Thymus (tissue), 11 donors: ENCODE measurements around the gene SLC29A1. TPM values are rescaled to one million over a fixed set of nuclear protein-coding genes. Genes with fewer than 3 reads are reported as not detected.

Source experiments
- DNase-seq, 9 donors: peaks; one replicate each; pipeline ENCODE4 v3.0.0-alpha.2; 2013; ENCODE audit warnings: low spot score in 9 of 9, low read depth in 6 of 9, missing footprints in 1 of 9
- H3K27ac ChIP-seq, 2 donors: one replicate each; pipeline ENCODE4 v1.5.1; 2013; ENCODE audit warnings: control low read depth in 1 of 2, low read depth in 1 of 2, low read length in 1 of 2, mild to moderate bottlenecking in 1 of 2, moderate library complexity in 1 of 2
- H3K27me3 ChIP-seq, 2 donors: one replicate each; pipeline ENCODE4 v1.5.1; 2013; ENCODE audit warnings: low read length in 1 of 2; ENCODE audit not compliant: control insufficient read depth in 2 of 2, insufficient read depth in 1 of 2
- H3K36me3 ChIP-seq, 2 donors: one replicate each; pipeline ENCODE4 v1.5.1; 2013; ENCODE audit warnings: low read length in 1 of 2, mild to moderate bottlenecking in 1 of 2, moderate library complexity in 1 of 2; ENCODE audit not compliant: control insufficient read depth in 2 of 2, insufficient read depth in 2 of 2
- H3K4me1 ChIP-seq, 2 donors: one replicate each; pipeline ENCODE4 v1.5.1; 2013; ENCODE audit warnings: low read length in 2 of 2; ENCODE audit not compliant: control insufficient read depth in 2 of 2, insufficient read depth in 2 of 2
- H3K4me3 ChIP-seq, 2 donors: one replicate each; pipeline ENCODE4 v1.5.1; 2013; ENCODE audit warnings: low read length in 2 of 2, control low read depth in 1 of 2, mild to moderate bottlenecking in 1 of 2
- H3K9me3 ChIP-seq, 2 donors: one replicate each; pipeline ENCODE4 v1.5.1; 2013; ENCODE audit warnings: low read length in 1 of 2, mild to moderate bottlenecking in 1 of 2; ENCODE audit not compliant: control insufficient read depth in 2 of 2, insufficient read depth in 1 of 2
- WGBS: extraction: QIAGEN DNeasy Blood & Tissue Kit; methylation state at CpG from one replicate; pipeline ENCODE4 v1.1.7; 2013; 5-methylcytosine and 5-hydroxymethylcytosine counted together
- polyA plus RNA-seq: library from polyadenylated mRNA; stranded (reverse); fragments of 200-250 nt; gene quantifications from one replicate; pipeline ENCODE4 v1.2.3, GENCODE V29; 2013
- total RNA-seq: library from RNA; stranded (reverse); fragments of 120-200 nt; gene quantifications from one replicate; pipeline ENCODE4 v1.2.4, GENCODE V29; 2013
- donor health status: healthy.

SLC29A1 gene
- total and polyA plus RNA-seq, 2 donors: 17.9 to 69.0 TPM

DNA sequence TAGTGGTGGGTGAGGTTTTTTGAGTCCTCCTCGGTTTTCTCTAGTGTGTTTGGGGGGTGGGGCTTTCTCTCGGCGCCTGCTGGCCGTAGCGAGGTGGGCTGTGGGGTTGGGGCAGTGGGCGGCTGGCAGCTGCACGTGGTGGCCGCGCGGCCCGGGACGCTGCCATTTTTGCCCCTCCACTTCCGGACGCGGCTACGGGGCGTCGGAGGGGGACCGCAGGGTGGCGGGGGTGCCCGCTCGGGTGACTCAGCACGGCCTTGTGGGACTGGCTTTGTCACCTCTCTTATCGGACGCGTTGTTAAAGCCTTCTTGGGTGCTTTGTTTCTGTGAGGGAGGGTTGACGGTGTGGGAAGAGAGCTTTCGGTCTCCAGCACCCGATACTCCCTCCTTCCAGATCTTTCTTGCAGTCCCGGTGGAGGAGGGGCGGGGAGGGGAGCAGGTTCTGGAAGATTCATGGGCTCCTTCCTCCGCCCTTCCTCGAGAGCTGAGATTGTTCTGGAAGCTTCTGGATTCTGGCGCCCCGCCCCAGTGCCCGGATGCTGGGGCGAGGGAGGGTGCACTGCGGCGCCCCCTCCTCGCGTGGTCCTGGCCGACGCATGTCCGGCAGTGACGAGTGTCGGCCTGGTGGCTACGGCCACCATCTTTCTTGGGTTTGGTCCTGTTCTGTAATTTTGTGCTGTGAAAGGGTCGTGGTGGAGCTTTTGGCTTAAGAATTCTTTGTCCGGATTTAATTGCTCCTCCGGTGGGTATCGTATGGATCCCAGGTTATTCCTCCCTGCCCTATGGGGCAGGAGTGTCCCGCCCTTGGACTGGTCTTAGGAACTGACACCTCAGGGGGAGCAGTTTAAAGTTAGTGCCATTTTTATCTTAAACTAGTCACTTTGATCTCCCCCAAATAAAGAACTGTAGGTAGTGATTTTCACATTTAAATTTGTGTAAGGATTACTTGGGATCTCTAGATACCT is 24.2 kb downstream of the SLC29A1 start:
- Histone ChIP-seq H3K4me3 (peak overlapping the region; percentile 74 to 75), H3K27ac (peak overlapping the region; percentile 88 to 97), H3K9me3 (no peaks in the 10 kb centered on the region), H3K27me3 (no peaks in the 10 kb centered on the region), H3K36me3 (peaks cover 33 to 45% of the 10 kb centered on the region in 2 donors), H3K4me1 (peaks cover 16 to 23% of the 10 kb centered on the region in 2 donors)
- under 1% methylated on average over 52 of the region's 52 CpGs for WGBS
- DNase-seq: peak in 7 of 9 donors; percentile 71 to 89 (median 79)

DNA sequence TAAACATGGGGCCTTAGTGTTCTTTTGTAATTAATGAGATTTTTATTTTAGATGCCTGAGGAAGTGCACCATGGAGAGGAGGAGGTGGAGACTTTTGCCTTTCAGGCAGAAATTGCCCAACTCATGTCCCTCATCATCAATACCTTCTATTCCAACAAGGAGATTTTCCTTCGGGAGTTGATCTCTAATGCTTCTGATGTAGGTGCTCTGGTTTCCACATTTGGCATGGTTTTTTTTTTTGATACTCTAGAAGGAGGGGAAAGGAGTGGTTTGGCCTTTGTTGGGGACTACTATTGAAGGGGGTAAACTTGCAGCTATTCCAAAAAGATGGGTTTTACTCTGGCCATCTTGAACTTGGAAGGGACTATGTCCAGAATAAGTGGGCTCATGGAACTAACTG is 25.2 kb downstream of the SLC29A1 start:
- DNase-seq: no peak
- Histone ChIP-seq H3K4me1 (peaks cover 16 to 23% of the 10 kb centered on the region in 2 donors), H3K36me3 (peaks cover 43 to 54% of the 10 kb centered on the region in 2 donors), H3K27me3 (no peaks in the 10 kb centered on the region), H3K4me3 (peak overlapping the region; percentile 74 to 75), H3K27ac (peak overlapping the region in 1 of 2 donors; percentile 97), H3K9me3 (no peaks in the 10 kb centered on the region)
- WGBS: 57% methylated on average over 1 of the region's 1 CpG

DNA sequence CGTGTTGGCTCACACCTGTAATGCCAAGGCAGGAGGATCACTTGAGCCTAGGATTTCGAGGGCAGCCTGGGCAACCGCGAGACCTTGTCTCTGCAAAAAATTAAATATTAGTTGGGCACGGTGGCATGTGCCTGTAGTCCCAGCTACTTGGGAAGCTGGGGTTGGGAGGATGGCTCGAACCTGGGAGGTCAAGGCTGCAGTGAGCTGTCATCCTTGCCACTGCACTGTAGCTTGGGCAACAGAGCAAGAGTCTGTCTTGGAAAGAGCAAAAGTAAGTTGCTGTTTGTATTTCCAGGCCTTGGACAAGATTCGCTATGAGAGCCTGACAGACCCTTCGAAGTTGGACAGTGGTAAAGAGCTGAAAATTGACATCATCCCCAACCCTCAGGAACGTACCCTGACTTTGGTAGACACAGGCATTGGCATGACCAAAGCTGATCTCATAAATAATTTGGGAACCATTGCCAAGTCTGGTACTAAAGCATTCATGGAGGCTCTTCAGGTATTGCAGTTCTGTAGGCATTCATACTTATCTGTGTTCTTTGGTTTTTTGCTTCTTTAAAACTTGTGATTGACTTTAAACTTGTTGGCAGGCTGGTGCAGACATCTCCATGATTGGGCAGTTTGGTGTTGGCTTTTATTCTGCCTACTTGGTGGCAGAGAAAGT is 25.8 kb downstream of the SLC29A1 start:
- no peak overlapping the region for H3K4me3 ChIP-seq
- WGBS: 93% methylated on average over 9 of the region's 9 CpGs
- peaks cover 16 to 25% of the 10 kb centered on the region in 2 donors for H3K4me1 ChIP-seq
- H3K9me3 ChIP-seq: no peaks in the 10 kb centered on the region
- H3K27ac ChIP-seq: no peak overlapping the region
- no peaks in the 10 kb centered on the region for H3K27me3 ChIP-seq
- H3K36me3 ChIP-seq: peaks cover 49 to 61% of the 10 kb centered on the region in 2 donors
- DNase-seq: no peak

DNA sequence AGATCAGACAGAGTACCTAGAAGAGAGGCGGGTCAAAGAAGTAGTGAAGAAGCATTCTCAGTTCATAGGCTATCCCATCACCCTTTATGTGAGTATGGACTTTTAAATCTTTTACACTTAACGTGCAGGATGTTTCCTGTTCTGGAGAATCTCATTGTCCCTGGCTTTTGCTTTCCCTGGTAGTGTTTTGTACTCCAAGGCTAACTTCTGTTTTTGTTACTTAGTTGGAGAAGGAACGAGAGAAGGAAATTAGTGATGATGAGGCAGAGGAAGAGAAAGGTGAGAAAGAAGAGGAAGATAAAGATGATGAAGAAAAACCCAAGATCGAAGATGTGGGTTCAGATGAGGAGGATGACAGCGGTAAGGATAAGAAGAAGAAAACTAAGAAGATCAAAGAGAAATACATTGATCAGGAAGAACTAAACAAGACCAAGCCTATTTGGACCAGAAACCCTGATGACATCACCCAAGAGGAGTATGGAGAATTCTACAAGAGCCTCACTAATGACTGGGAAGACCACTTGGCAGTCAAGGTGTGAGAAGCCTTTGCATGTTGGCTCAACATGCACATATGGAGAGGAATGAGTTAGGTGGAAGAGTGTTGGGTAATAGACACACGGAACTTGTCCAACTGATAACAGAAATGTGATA is 26.8 kb downstream of the SLC29A1 start:
- no peak for DNase-seq
- 94% methylated on average over 6 of the region's 6 CpGs for whole genome bisulfite sequencing

DNA sequence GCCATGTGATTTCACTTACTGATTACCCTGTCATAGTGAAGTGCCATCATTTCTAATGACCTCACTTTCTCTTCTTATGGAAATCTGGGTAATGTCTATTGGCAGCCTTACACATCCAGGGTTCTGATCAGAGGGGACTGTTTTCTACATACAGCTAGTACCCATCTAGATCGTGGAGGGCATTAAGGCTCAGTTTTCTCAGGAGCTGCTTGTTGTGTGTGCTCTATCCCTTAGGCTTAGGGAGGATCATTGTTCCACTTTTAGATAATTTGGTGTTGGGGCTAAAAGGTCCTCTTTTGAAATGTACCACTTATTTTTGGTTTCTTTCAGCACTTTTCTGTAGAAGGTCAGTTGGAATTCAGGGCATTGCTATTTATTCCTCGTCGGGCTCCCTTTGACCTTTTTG is 27.3 kb downstream of the SLC29A1 start:
- no peaks in the 10 kb centered on the region for H3K9me3 ChIP-seq
- peaks cover 14 to 32% of the 10 kb centered on the region in 2 donors for H3K4me1 ChIP-seq
- H3K36me3 ChIP-seq: peaks cover 61 to 74% of the 10 kb centered on the region in 2 donors
- no peaks in the 10 kb centered on the region for H3K27me3 ChIP-seq
- DNase-seq: no peak
- no peak overlapping the region for H3K4me3 ChIP-seq
- no peak overlapping the region for H3K27ac ChIP-seq
- 98% methylated on average over 3 of the region's 3 CpGs for WGBS

More for the DNA sequence above, 26.8 kb downstream of the SLC29A1 start:
- H3K4me3 ChIP-seq: no peak overlapping the region
- H3K9me3 ChIP-seq: no peaks in the 10 kb centered on the region
- H3K4me1 ChIP-seq: peaks cover 16 to 31% of the 10 kb centered on the region in 2 donors
- H3K27ac ChIP-seq: no peak overlapping the region
- H3K36me3 ChIP-seq: peaks cover 59 to 71% of the 10 kb centered on the region in 2 donors
- no peaks in the 10 kb centered on the region for H3K27me3 ChIP-seq

DNA sequence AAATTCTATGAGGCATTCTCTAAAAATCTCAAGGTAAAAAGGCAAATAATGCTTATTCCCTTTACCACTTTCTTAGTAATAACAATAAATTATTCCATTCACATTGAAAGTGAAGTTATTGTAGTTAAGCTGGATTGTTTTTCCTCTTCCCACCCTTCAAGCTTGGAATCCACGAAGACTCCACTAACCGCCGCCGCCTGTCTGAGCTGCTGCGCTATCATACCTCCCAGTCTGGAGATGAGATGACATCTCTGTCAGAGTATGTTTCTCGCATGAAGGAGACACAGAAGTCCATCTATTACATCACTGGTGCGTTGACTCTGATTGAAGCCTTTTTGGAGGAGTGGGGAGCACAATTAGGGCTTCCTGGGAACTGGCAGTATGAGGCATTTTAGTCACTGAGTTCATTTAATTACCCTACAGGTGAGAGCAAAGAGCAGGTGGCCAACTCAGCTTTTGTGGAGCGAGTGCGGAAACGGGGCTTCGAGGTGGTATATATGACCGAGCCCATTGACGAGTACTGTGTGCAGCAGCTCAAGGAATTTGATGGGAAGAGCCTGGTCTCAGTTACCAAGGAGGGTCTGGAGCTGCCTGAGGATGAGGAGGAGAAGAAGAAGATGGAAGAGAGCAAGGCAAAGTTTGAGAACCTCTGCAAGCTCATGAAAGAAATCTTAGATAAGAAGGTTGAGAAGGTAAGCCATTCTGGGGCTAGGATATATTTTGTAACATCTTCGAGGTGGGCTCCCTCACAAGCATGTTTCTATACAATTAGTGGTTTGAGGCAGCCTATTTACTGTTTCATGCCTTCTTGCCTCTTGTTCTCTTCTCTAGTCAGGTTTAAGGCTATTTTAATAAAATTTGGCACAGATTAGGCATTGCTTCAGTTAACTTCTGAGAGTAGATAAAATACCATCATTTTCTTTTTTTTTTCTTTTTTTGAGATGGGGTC is 28.5 kb downstream of the SLC29A1 start:
- Histone ChIP-seq H3K27me3 (no peaks in the 10 kb centered on the region), H3K36me3 (peaks cover 61 to 74% of the 10 kb centered on the region in 2 donors), H3K4me3 (no peak overlapping the region), H3K9me3 (no peaks in the 10 kb centered on the region), H3K4me1 (peaks cover 16 to 39% of the 10 kb centered on the region in 2 donors), H3K27ac (no peak overlapping the region)
- DNase-seq: no peak
- WGBS: 96% methylated on average over 14 of the region's 14 CpGs

DNA sequence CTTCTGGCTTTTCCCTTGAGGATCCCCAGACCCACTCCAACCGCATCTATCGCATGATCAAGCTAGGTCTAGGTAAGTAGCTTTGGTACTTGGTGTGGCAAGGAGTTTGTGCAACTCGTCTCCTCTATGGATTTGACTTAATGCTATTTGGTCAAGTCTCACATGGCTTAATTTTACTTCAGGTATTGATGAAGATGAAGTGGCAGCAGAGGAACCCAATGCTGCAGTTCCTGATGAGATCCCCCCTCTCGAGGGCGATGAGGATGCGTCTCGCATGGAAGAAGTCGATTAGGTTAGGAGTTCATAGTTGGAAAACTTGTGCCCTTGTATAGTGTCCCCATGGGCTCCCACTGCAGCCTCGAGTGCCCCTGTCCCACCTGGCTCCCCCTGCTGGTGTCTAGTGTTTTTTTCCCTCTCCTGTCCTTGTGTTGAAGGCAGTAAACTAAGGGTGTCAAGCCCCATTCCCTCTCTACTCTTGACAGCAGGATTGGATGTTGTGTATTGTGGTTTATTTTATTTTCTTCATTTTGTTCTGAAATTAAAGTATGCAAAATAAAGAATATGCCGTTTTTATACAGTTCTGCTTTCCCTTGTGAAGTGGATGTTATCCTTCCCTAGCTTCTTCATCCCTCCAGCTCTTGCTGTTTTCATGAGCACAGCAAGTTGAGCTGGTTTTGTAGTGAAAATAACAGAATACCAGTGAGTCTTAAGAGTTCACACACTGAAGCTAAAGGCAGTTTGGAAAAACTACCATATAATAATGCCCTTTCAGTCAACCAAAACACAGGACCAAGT is 30.1 kb downstream of the SLC29A1 start:
- no peaks in the 10 kb centered on the region for H3K9me3 ChIP-seq
- DNase-seq: peak in 1 of 9 donors; percentile 57
- H3K27me3 ChIP-seq: no peaks in the 10 kb centered on the region
- WGBS: 84% methylated on average over 10 of the region's 10 CpGs
- H3K36me3 ChIP-seq: peaks cover 61 to 74% of the 10 kb centered on the region in 2 donors
- no peak overlapping the region for H3K27ac ChIP-seq
- peaks cover 14 to 37% of the 10 kb centered on the region in 2 donors for H3K4me1 ChIP-seq
- no peak overlapping the region for H3K4me3 ChIP-seq
